GM10266 (cell line): ENCODE measurements around the gene HGFAC.

Experiments used
- DNase-seq: peaks from one replicate; pipeline ENCODE4 v3.0.0; 2012; ENCODE audit errors: extremely low spot score
- CTCF ChIP-seq: IDR thresholded peaks from 2 replicates; pipeline ENCODE4 v1.5.1; 2012; ENCODE audit warnings: mild to moderate bottlenecking, low read depth; ENCODE audit not compliant: control insufficient read depth, insufficient read depth; ENCODE audit errors: missing control alignments

HGFAC gene

DNA sequence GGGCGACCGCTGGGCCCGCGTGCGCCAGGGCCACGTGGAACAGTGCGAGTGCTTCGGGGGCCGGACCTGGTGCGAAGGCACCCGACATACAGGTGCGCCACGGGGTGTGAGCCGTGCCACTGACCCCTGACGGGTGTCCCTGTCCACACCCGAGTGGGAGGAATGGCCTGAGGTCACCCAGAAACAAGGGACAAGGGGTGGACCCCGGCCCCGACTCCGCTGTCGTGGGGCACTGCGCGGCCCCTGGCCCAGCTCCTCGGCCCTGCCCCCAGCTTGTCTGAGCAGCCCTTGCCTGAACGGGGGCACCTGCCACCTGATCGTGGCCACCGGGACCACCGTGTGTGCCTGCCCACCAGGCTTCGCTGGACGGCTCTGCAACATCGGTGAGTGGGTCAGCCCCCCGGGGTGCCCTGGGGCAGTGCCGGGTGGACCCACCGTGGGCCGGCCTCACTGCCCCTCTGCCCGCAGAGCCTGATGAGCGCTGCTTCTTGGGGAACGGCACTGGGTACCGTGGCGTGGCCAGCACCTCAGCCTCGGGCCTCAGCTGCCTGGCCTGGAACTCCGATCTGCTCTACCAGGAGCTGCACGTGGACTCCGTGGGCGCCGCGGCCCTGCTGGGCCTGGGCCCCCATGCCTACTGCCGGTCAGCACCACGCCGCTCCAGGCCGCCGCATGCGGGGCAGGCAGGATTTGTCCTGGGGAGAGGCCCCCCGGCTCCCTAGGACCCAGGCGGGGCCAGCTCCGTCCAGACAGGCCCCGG lies 2.8 kb downstream of the HGFAC start:
- TF ChIP-seq CTCF: no peak

GRCh38 chr4:3445111-3445820 lies 3.5 kb downstream of the HGFAC start:
- no peak for DNase-seq
- TF ChIP-seq CTCF: no peak

More for the DNA sequence above, 2.8 kb downstream of the HGFAC start:
- DNase-seq: no peak

GRCh38 chr4:3445829-3446545 lies 4.2 kb downstream of the HGFAC start:
- DNase-seq: no peak
- no peak for TF ChIP-seq CTCF

GRCh38 chr4:3446631-3447320 lies 5.0 kb downstream of the HGFAC start:
- no peak for TF ChIP-seq CTCF
- DNase-seq: no peak

DNA sequence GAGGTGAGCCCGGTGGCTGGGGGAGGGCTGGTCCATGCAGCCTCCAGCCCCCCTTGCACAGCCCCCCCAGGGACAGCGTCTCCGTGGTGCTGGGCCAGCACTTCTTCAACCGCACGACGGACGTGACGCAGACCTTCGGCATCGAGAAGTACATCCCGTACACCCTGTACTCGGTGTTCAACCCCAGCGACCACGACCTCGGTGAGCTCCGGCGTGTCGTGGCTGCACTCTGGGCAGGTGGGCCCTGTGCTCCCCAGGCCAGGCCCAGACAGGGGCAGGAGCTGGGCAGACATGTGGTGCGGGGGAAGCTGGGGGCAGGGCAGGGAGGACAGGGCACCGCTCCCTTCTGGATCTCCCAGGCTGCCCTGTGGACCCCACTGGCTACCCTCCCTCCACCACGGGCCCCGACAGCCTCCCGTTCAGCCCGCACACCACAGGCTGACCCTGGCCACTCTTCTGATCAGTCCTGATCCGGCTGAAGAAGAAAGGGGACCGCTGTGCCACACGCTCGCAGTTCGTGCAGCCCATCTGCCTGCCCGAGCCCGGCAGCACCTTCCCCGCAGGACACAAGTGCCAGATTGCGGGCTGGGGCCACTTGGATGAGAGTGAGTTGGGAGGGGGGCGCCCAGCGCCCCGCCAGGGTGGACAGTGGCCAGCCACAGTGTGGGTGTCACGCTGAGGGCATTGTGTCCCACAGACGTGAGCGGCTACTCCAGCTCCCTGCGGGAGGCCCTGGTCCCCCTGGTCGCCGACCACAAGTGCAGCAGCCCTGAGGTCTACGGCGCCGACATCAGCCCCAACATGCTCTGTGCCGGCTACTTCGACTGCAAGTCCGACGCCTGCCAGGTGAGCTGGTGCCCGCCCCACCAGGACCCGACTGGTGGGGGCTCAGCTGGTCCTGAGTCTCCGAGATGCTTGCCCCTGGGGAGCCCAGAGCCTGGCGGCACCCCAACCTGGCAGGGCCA lies 5.9 kb downstream of the HGFAC start:
- DNase-seq: no peak

More for the DNA sequence above, 5.9 kb downstream of the HGFAC start:
- TF ChIP-seq CTCF: no peak
